HEK293T (cell line): ENCODE data around the gene COQ4.

ENCODE experiments used
- ARNT ChIP-seq: fragments of 450-650 bp; IDR thresholded peaks from 2 replicates; pipeline ENCODE4 v1.6.1; 2017; ENCODE audit warnings: mild to moderate bottlenecking
- CTBP1 ChIP-seq: fragments of 450-650 bp; IDR thresholded peaks from 2 replicates; pipeline ENCODE4 v1.6.1; 2016; ENCODE audit warnings: borderline replicate concordance
- ELF4 ChIP-seq: fragments of 450-650 bp; IDR thresholded peaks from 2 replicates; pipeline ENCODE4 v1.6.1; 2017; ENCODE audit warnings: antibody characterized with exemption
- FOXA1 ChIP-seq: fragments of 450-650 bp; IDR thresholded peaks from 2 replicates; pipeline ENCODE4 v1.6.1; 2016; ENCODE audit warnings: mild to moderate bottlenecking
- FOXK2 ChIP-seq: fragments of 450-650 bp; IDR thresholded peaks from 2 replicates; pipeline ENCODE4 v1.6.1; 2016; ENCODE audit warnings: mild to moderate bottlenecking
- FOXM1 ChIP-seq: fragments of 450-650 bp; IDR thresholded peaks from 2 replicates; pipeline ENCODE4 v1.6.1; 2017; ENCODE audit warnings: mild to moderate bottlenecking, borderline replicate concordance
- HDGF ChIP-seq: fragments of 450-650 bp; IDR thresholded peaks from 2 replicates; pipeline ENCODE4 v1.6.1; 2017; ENCODE audit warnings: antibody characterized with exemption, borderline replicate concordance
- L3MBTL2 ChIP-seq: fragments of 450-650 bp; conservative IDR thresholded peaks from 2 replicates; pipeline ENCODE4 v1.6.1; 2016; ENCODE audit warnings: mild to moderate bottlenecking
- NFRKB ChIP-seq: fragments of 450-650 bp; IDR thresholded peaks from 2 replicates; pipeline ENCODE4 v1.6.1; 2016; ENCODE audit warnings: mild to moderate bottlenecking, moderate library complexity
- SP1 ChIP-seq: fragments of 450-650 bp; IDR thresholded peaks from 2 replicates; pipeline ENCODE4 v1.6.1; 2017
- SUZ12 ChIP-seq: fragments of 450-650 bp; IDR thresholded peaks from 2 replicates; pipeline ENCODE4 v1.6.1; 2016; ENCODE audit warnings: mild to moderate bottlenecking
- TARDBP ChIP-seq: fragments of 450-650 bp; IDR thresholded peaks from 2 replicates; pipeline ENCODE4 v1.6.1; 2016
- ZNF384 ChIP-seq: fragments of 450-650 bp; IDR thresholded peaks from 2 replicates; pipeline ENCODE4 v1.6.1; 2016
- TF ChIP-seq, protein P1 (sequence below): fragments of 450-650 bp; IDR thresholded peaks from 2 replicates; pipeline ENCODE4 v1.6.1; 2016

GRCh38 chr9:128371630-128372117, 49.0 kb downstream of the COQ4 start:
- TF ChIP-seq FOXM1, result no peak
- no peak for TF ChIP-seq TARDBP
- no peak for TF ChIP-seq CTBP1
- TF ChIP-seq, protein P1, sequence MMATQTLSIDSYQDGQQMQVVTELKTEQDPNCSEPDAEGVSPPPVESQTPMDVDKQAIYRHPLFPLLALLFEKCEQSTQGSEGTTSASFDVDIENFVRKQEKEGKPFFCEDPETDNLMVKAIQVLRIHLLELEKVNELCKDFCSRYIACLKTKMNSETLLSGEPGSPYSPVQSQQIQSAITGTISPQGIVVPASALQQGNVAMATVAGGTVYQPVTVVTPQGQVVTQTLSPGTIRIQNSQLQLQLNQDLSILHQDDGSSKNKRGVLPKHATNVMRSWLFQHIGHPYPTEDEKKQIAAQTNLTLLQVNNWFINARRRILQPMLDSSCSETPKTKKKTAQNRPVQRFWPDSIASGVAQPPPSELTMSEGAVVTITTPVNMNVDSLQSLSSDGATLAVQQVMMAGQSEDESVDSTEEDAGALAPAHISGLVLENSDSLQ, result no peak
- TF ChIP-seq HDGF, result no peak
- no peak for TF ChIP-seq NFRKB
- TF ChIP-seq ZNF384, result no peak
- no peak for TF ChIP-seq FOXA1
- no peak for TF ChIP-seq ELF4
- no peak for TF ChIP-seq ARNT
- no peak for TF ChIP-seq SP1
- no peak for TF ChIP-seq SUZ12
- TF ChIP-seq FOXK2, result no peak
- TF ChIP-seq L3MBTL2, result no peak
